KOPT-K1 (cell line): ENCODE measurements around the gene RASSF1.

Experiments
- H3K27ac ChIP-seq: fragments of 200-600 bp; sonication (generic); 2 replicates; pipeline ENCODE4 v1.5.1; 2016; ENCODE audit warnings: antibody characterized with exemption, mild to moderate bottlenecking, low read depth, low read length; ENCODE audit not compliant: poor library complexity, severe bottlenecking
- H3K36me3 ChIP-seq: fragments of 200-600 bp; sonication (generic); 2 replicates; pipeline ENCODE4 v1.5.1; 2017; ENCODE audit warnings: antibody characterized with exemption, mild to moderate bottlenecking, low read length, moderate library complexity; ENCODE audit not compliant: insufficient read depth
- H3K9me3 ChIP-seq: fragments of 200-600 bp; sonication (generic); 2 replicates; pipeline ENCODE4 v1.5.1; 2017; ENCODE audit warnings: antibody characterized with exemption, low read length, mild to moderate bottlenecking; ENCODE audit not compliant: insufficient read depth, poor library complexity, severe bottlenecking

The RASSF1 gene

GRCh38 chr3:50355829-50356552 is 15.4 kb upstream of the RASSF1 start:
- no peaks in the 10 kb centered on the region for H3K9me3 ChIP-seq
- H3K27ac ChIP-seq: no peak overlapping the region
- peaks cover 64% of the 10 kb centered on the region for H3K36me3 ChIP-seq

- H3K27ac ChIP-seq: no peak overlapping the region
- peaks cover 64% of the 10 kb centered on the region for H3K36me3 ChIP-seq
- H3K9me3 ChIP-seq: no peaks in the 10 kb centered on the region
Measured at GRCh38 chr3:50354850-50355249, 14.2 kb upstream of the RASSF1 start.

DNA sequence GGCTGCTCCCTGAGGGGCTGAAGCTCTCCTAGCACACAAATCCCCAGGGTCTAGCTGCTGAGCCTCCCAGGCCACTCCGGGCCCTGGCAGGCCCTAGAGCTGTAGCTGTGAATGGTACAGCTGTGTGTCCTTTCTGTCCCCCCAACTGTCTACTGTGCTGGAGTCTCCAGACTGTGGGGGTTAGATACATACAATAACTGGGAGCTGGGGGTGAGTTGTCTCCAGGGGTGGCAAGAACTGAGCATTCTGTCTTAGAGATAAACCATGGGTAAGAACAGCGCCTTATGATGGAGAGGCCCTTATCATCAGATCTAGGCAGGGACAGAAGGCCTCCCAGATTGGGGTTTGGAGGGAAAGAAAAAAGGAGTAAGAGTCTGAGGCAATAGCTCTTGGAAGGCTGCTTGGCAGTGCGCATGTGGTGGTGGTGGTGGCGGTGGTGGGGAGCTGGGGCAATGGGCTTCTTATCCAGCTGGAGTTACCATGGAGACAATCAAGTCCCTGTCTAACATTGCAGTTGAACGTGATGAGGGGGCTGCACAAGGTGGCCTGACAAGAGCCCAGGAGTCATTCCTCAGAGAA is 13.6 kb upstream of the RASSF1 start:
- no peaks in the 10 kb centered on the region for H3K9me3 ChIP-seq
- peaks cover 68% of the 10 kb centered on the region for H3K36me3 ChIP-seq
- no peak overlapping the region for H3K27ac ChIP-seq

DNA sequence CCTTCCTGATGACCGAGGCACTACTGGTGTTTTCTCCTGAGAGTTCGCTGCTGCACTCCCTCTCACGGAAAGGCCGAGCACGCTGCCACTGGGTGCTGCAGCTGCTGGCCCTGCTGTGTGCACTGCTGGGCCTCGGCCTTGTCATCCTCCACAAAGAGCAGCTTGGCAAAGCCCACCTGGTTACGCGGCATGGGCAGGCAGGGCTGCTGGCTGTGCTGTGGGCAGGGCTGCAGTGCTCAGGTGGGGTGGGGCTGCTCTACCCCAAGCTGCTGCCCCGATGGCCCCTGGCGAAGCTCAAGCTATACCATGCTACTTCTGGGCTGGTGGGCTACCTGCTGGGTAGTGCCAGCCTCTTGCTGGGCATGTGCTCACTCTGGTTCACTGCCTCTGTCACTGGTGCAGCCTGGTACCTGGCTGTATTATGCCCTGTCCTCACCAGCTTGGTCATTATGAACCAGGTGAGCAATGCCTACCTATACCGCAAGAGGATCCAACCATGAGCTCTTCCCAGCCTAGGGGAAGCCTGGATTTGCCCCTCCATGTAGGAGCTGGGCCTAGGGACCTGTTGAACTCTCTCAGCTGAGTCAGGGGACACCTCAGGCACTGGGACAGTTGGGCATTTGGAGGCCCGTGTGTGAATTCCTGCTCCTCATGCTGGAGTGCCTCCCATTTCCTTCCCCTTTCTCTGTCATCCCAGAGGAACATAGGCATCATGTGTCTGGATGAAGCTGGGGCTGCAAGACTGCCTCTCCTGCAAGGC is 12.8 kb upstream of the RASSF1 start:
- Histone ChIP-seq H3K9me3 (no peaks in the 10 kb centered on the region), H3K36me3 (peaks cover 75% of the 10 kb centered on the region), H3K27ac (no peak overlapping the region)

DNA sequence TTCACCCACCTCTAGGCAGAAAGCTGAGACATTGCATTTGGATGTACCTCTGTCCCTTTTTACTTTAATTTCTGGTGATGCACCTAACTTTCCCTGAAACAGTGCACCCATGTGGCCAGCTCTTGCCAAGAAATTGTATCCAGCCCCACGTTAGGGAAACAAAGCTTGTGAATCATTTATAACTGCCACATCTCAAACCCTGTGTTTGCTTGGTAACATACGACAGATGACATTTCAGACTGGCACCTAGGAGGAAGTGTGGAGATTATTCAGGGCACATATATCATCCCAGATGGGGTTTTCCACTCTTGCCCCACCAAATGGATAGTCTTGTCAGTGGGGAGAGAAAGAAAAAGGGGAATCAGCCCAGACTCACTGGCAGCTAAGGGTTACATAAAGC is 12.1 kb upstream of the RASSF1 start:
- Histone ChIP-seq H3K36me3 (peaks cover 78% of the 10 kb centered on the region), H3K27ac (no peak overlapping the region), H3K9me3 (no peaks in the 10 kb centered on the region)

DNA sequence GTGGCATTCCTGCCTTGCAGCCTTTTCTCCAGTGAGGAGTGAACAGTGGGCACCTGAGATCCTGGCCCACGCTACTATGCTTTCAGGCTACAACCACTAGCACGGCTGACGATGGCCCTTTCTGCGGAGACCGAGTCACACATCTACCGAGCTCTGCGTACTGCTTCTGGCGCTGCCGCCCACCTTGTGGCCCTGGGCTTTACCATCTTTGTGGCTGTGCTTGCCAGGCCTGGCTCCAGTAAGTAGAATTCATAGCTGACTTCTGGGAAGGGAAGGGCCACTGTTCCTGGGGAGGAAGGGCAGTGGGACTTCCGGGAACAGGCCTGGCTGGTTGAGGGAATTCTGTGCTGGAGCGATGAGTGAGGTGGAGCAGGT is 10.7 kb upstream of the RASSF1 start:
- H3K36me3 ChIP-seq: peaks cover 69% of the 10 kb centered on the region
- H3K27ac ChIP-seq: peak overlapping the region; percentile 78
- H3K9me3 ChIP-seq: no peaks in the 10 kb centered on the region

GRCh38 chr3:50350527-50351322 is 10.1 kb upstream of the RASSF1 start, which contains the start of the genes CYB561D2 and NPRL2:
TSS of gene CYB561D2 (plus strand) at chr3:50350862. CDS start at chr3:50351434, 572 bp downstream.
TSS of gene NPRL2 (minus strand) at chr3:50350775. CDS start at chr3:50350652, 123 bp downstream.
- H3K27ac ChIP-seq: peak within 1 kb of the TSS; percentile 78
- no peaks in the 10 kb centered on the region for H3K9me3 ChIP-seq
- peaks cover 63% of the 10 kb centered on the region for H3K36me3 ChIP-seq

- Histone ChIP-seq H3K9me3 (no peaks in the 10 kb centered on the region), H3K27ac (peak overlapping the region; percentile 78), H3K36me3 (peaks cover 57% of the 10 kb centered on the region)
Measured at GRCh38 chr3:50350213-50350526, 9.5 kb upstream of the RASSF1 start.

GRCh38 chr3:50347187-50347813 is 6.7 kb upstream of the RASSF1 start:
- no peaks in the 10 kb centered on the region for H3K9me3 ChIP-seq
- peaks cover 29% of the 10 kb centered on the region for H3K36me3 ChIP-seq
- no peak overlapping the region for H3K27ac ChIP-seq

DNA sequence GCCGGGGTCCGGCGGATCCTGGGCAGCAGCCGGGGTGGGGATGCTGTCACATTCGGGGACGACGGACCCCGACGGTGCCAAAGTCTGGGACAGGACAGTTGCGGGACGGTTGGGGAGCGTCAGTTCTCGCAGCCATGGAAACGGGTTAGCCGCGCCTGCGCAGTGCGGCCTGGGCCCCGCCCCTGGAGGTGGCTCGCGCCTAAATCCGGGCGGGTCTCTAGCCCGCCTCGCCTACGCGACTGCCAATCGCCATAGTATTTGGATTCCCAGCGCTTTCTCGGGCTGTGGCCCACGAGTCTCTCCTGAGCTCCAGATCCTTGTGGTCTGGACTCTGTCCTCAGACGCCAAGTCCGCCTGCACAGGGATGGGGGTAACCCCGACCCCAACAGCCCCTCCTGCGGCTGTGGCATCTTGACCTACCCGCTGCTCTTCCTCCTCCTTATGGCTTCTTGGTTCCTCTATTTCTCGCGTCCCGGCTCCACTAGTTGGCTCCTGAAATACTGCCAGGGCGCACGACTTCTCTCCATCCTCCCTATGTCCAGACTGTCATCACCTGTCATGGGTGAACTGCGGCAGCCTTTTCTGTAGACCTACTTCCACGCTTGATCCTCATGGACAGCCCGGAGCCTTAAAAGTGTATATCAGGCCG is 5.1 kb upstream of the RASSF1 start, which contains the start of gene ZMYND10:
ZMYND10 (minus strand) TSS at position 147 of the 649 bp plus-strand sequence. CDS start 153 bp downstream, outside the sequence.
- peaks cover 22% of the 10 kb centered on the region for H3K36me3 ChIP-seq
- H3K27ac ChIP-seq: no peak within 1 kb of the TSS
- H3K9me3 ChIP-seq: no peaks in the 10 kb centered on the region

DNA sequence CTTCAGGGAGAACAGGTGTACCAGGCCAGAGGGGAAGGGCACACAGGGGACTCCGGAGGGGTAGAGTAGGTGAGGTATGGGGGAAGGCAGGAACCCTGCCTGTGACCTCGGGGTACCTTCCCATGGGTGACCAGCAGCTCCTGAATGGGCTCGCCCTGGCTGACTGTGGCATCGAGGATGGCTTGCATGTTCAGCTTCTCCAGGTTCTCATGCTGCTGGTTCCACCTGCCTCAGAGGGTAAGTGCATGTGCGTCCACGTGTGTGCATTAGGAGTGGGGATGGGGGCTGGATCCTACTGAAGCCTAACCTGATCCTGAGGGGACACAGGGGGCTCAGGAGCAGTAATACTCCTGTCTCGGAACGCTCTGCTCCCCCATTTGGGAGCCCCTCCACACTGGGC is 4.4 kb upstream of the RASSF1 start:
- H3K9me3 ChIP-seq: no peaks in the 10 kb centered on the region
- no peak overlapping the region for H3K27ac ChIP-seq
- H3K36me3 ChIP-seq: peaks cover 22% of the 10 kb centered on the region

DNA sequence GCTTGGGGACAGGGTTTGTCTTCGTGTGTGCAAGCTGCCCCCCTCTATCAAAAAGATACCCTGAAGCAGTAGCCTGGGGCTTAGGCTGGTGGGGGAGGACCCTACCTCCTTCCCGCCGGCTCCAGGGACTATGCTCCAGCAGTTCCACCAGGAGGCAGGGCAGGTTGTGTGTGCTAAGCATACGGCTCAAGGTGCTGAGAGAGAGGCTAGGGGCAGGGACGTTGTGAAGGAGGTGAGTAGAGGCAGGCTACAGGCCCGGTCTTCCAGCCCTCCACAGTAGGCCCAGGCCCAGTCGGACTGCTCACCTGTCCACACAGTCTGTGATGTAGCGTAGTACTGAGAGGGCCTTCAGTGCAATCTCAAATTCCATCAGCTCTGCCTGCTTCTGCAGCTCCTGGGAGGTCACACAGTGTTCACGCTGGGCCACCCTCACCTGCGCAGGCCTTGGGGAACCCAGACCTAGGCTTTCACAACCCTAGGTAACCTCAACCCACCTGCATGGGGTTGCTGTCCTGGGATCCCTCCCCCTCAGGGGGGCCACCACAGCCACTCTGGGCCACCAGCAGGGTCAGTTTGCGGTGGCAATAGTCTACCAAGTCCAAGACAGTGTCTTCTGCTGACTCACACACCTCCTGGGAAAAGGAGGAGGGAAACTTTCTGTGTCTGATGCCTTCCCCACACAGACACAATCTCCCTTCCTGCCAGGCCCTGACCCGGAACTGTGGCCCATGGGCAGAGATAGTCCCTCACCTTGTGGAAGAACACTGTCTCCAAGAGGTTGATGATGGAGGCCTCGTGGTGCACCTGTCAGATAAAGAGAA is 2.4 kb upstream of the RASSF1 start:
- H3K27ac ChIP-seq: no peak overlapping the region
- H3K36me3 ChIP-seq: peaks cover 8% of the 10 kb centered on the region; the same call in 1 of the 2 replicates
- H3K9me3 ChIP-seq: no peaks in the 10 kb centered on the region

DNA sequence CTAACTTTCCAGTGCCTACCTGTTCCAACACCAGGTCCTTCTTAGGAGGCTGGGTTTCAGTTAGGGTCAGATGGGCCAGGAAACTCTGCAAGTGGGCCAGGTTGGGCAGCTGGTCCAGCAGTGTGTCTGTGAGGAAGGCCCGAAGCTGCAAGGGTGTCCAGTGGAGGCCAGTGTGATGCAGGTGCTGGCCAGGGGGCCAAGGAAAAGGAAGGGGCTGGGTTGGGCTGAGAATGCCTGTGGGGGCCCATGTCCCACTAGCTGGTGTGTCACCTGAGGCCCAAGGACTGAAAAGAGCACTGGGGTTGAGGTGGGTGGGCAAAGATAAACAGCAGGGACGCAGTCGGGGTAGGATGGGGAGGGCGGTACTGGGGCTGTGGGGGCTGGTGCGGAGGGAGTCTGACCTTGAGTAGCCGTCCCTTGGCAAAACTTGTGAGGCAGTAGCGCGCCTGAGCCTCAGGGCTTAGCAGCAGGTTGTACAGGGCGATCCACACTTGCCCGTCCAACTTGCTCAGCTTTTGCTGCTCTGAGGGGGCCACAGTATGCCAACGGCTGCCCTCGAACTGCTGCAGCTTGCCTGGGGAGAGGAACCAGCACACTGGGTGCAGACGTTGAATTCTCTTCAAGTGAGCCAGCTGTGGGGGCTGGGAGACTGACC is 1.5 kb upstream of the RASSF1 start:
- Histone ChIP-seq H3K27ac (no peak overlapping the region), H3K9me3 (no peaks in the 10 kb centered on the region), H3K36me3 (no peaks in the 10 kb centered on the region)
